H9 (cell line): ENCODE measurements around the gene RPRD1A. TPM values are rescaled to one million over a fixed set of nuclear protein-coding genes. Genes with fewer than 3 reads are reported as not detected.
A peak's percentile ranks its signal among the peaks of the same experiment; 100 is the strongest.

Source experiments
- DNase-seq: peaks from one replicate; pipeline ENCODE4 v3.0.0-alpha.2; 2017
- H2AFZ ChIP-seq: one replicate; pipeline ENCODE4 v1.6.1; 2013; ENCODE audit warnings: mild to moderate bottlenecking, low read length, control low read depth, moderate library complexity
- H2AK5ac ChIP-seq: 2 replicates; pipeline ENCODE4 v1.6.1; 2013; ENCODE audit warnings: low read length, control low read depth, mixed read lengths; ENCODE audit not compliant: insufficient read length
- H2BK120ac ChIP-seq: one replicate; pipeline ENCODE4 v1.6.1; 2013; ENCODE audit warnings: low read depth, mild to moderate bottlenecking, low read length, control low read depth, inconsistent platforms; ENCODE audit not compliant: poor library complexity, severe bottlenecking
- H2BK12ac ChIP-seq: 2 replicates; pipeline ENCODE4 v1.6.1; 2013; ENCODE audit warnings: low read length, control low read depth, mixed read lengths, low read depth; ENCODE audit not compliant: insufficient read length
- H2BK15ac ChIP-seq: 2 replicates; pipeline ENCODE4 v1.6.1; 2013; ENCODE audit warnings: low read depth, low read length, control low read depth
- H2BK20ac ChIP-seq: one replicate; pipeline ENCODE4 v1.6.1; 2013; ENCODE audit warnings: low read depth, mild to moderate bottlenecking, low read length, control low read depth, inconsistent platforms; ENCODE audit not compliant: poor library complexity, severe bottlenecking
- H2BK5ac ChIP-seq: 2 replicates; pipeline ENCODE4 v1.6.1; 2013; ENCODE audit warnings: low read length, control low read depth, mixed read lengths; ENCODE audit not compliant: insufficient read length
- H3K14ac ChIP-seq: 2 replicates; pipeline ENCODE4 v1.6.1; 2013; ENCODE audit warnings: low read length, control low read depth; ENCODE audit not compliant: insufficient read depth
- H3K18ac ChIP-seq: 2 replicates; pipeline ENCODE4 v1.6.1; 2013; ENCODE audit warnings: low read depth, mild to moderate bottlenecking, mixed read lengths, low read length, control low read depth; ENCODE audit not compliant: insufficient read length
- H3K23ac ChIP-seq: 2 replicates; pipeline ENCODE4 v1.6.1; 2013; ENCODE audit warnings: low read length, control low read depth, mixed read lengths, low read depth; ENCODE audit not compliant: insufficient read length
- H3K23me2 ChIP-seq: 2 replicates; pipeline ENCODE4 v1.6.1; 2013; ENCODE audit warnings: low read depth, mild to moderate bottlenecking, mixed read lengths, low read length, control low read depth; ENCODE audit not compliant: insufficient read length, poor library complexity, severe bottlenecking
- H3K27ac ChIP-seq: 2 replicates; pipeline ENCODE4 v1.5.1; 2013; ENCODE audit warnings: low read length, control low read depth, mixed read lengths, low read depth; ENCODE audit not compliant: insufficient read length
- H3K27me3 ChIP-seq: 2 replicates; pipeline ENCODE4 v1.6.1; 2013; ENCODE audit warnings: low read length, control low read depth, inconsistent platforms; ENCODE audit not compliant: insufficient read depth
- H3K4ac ChIP-seq: 2 replicates; pipeline ENCODE4 v1.6.1; 2013; ENCODE audit warnings: low read depth, mild to moderate bottlenecking, control low read depth, inconsistent platforms, low read length, moderate library complexity
- H3K4me1 ChIP-seq: 2 replicates; pipeline ENCODE4 v1.6.1; 2013; ENCODE audit warnings: low read length, control low read depth, inconsistent platforms; ENCODE audit not compliant: insufficient read depth
- H3K4me2 ChIP-seq: 2 replicates; pipeline ENCODE4 v1.6.1; 2013; ENCODE audit warnings: low read length, control low read depth, mixed read lengths; ENCODE audit not compliant: insufficient read length, insufficient read depth
- H3K56ac ChIP-seq: 2 replicates; pipeline ENCODE4 v1.6.1; 2013; ENCODE audit warnings: low read depth, mild to moderate bottlenecking, mixed read lengths, low read length, control low read depth; ENCODE audit not compliant: insufficient read length
- H3K79me1 ChIP-seq: 2 replicates; pipeline ENCODE4 v1.6.1; 2013; ENCODE audit warnings: low read depth, mild to moderate bottlenecking, moderate library complexity, low read length, control low read depth, inconsistent platforms; ENCODE audit not compliant: insufficient read depth, poor library complexity, severe bottlenecking
- H3K79me2 ChIP-seq: 2 replicates; pipeline ENCODE4 v1.6.1; 2013; ENCODE audit warnings: low read length, control low read depth, inconsistent platforms; ENCODE audit not compliant: insufficient read depth
- H3K9ac ChIP-seq: 2 replicates; pipeline ENCODE4 v1.6.1; 2013; ENCODE audit warnings: low read length, control low read depth, mixed read lengths; ENCODE audit not compliant: insufficient read length; ENCODE audit errors: extremely low read depth
- H3K9me3 ChIP-seq: one replicate; pipeline ENCODE4 v1.6.1; 2013; ENCODE audit warnings: low read depth, low read length, inconsistent platforms; ENCODE audit not compliant: control insufficient read depth
- H3T11ph ChIP-seq: one replicate; pipeline ENCODE4 v1.6.1; 2013; ENCODE audit warnings: mild to moderate bottlenecking, low read length, control low read depth, inconsistent platforms
- H4K20me1 ChIP-seq: one replicate; pipeline ENCODE4 v1.6.1; 2013; ENCODE audit not compliant: control insufficient read depth, insufficient read length, insufficient read depth
- H4K5ac ChIP-seq: 2 replicates; pipeline ENCODE4 v1.6.1; 2013; ENCODE audit warnings: low read depth, mild to moderate bottlenecking, mixed read lengths, low read length, control low read depth; ENCODE audit not compliant: insufficient read length
- H4K8ac ChIP-seq: replicated peaks from 2 replicates; pipeline ENCODE4 v1.6.1; 2013; ENCODE audit warnings: low read length, control low read depth, mixed read lengths, low read depth; ENCODE audit not compliant: insufficient read length
- H4K91ac ChIP-seq: 2 replicates; pipeline ENCODE4 v1.6.1; 2013; ENCODE audit warnings: low read depth, mild to moderate bottlenecking, moderate library complexity, mixed read lengths, low read length, control low read depth; ENCODE audit not compliant: insufficient read length
- H3K27ac Mint-ChIP-seq, 3 experiments: 2 replicates in 2 of 3; 3 replicates in 1 of 3; pipeline ENCODE4 v1.8.0; 2020 to 2021; ENCODE audit warnings: mixed read lengths in 3 of 3, mild to moderate bottlenecking in 1 of 3, moderate library complexity in 1 of 3
- H3K27me3 Mint-ChIP-seq: 2 replicates; pipeline ENCODE4 v1.8.0; 2021; ENCODE audit warnings: low read depth, mild to moderate bottlenecking, moderate library complexity, mixed read lengths
- H3K36me3 Mint-ChIP-seq, 3 experiments: 2 replicates in 2 of 3; 3 replicates in 1 of 3; pipeline ENCODE4 v1.8.0; 2020 to 2021; ENCODE audit warnings: low read depth in 3 of 3, mixed read lengths in 3 of 3; ENCODE audit not compliant: insufficient read depth in 1 of 3
- H3K4me1 Mint-ChIP-seq, 2 experiments: 2 replicates each; pipeline ENCODE4 v1.8.0; 2020; ENCODE audit warnings: mixed read lengths in 2 of 2
- H3K4me3 Mint-ChIP-seq, 2 experiments: 2 replicates in 1 of 2; 3 replicates in 1 of 2; pipeline ENCODE4 v1.8.0; 2020 to 2021; ENCODE audit warnings: mild to moderate bottlenecking in 2 of 2, mixed read lengths in 2 of 2, moderate library complexity in 1 of 2
- H3K9me3 Mint-ChIP-seq, 2 experiments: 2 replicates in 1 of 2; 3 replicates in 1 of 2; pipeline ENCODE4 v1.8.0; 2020; ENCODE audit warnings: mild to moderate bottlenecking in 2 of 2, mixed read lengths in 2 of 2, moderate library complexity in 1 of 2
- WGBS: extraction: QIAGEN DNeasy Blood & Tissue Kit; methylation state at CpG from one replicate; pipeline ENCODE4 v1.1.7; 2013; ENCODE audit warnings: missing lambda C conversion rate, low lambda C conversion rate, mixed read lengths; ENCODE audit not compliant: insufficient read length; ENCODE audit errors: extremely low coverage; 5-methylcytosine and 5-hydroxymethylcytosine counted together
- total RNA-seq: library from RNA; stranded (reverse); gene quantifications from 2 replicates; pipeline ENCODE4 v1.2.1, GENCODE V29; 2021
- TF ChIP-seq, protein P1 (sequence below): fragments of 200-600 bp; sonication (generic); conservative IDR thresholded peaks from 3 replicates; pipeline ENCODE4 v1.8.0; 2021; ENCODE audit warnings: antibody characterized with exemption, mild to moderate bottlenecking

Gene RPRD1A
- total RNA-seq, 1 experiment from 2014 or later: 107 TPM

DNA sequence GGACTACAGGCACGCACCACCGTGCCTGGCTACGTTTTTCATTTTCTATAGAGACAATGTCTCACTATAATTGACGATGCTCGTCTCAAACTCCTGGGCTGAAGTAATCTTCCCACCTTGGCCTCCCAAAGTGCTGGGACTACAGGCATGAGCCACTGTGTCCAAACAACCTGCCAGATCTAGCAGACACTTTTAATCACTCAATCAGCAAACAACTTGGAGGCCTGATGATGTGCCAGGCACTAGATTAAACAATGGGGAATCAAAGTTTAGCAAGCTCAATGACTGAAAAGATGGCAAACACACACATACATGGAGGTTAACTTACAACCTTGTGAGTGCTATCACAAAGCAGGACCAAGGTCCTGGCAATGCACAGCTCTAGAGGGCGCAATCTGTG lies 124.7 kb downstream of the RPRD1A start:
- Histone ChIP-seq H2BK120ac (no peak overlapping the region), H3K4me2 (no peak overlapping the region), H3T11ph (no peak overlapping the region), H2AK5ac (no peak overlapping the region), H3K4ac (no peak overlapping the region), H2BK20ac (no peak overlapping the region), H2BK15ac (no peak overlapping the region), H4K20me1 (no peaks in the 10 kb centered on the region), H4K8ac (no peak overlapping the region), H4K91ac (no peak overlapping the region), H3K79me1 (peaks cover 3% of the 10 kb centered on the region), H3K14ac (no peak overlapping the region), H3K23ac (no peak overlapping the region), H3K9me3 (no peaks in the 10 kb centered on the region), H3K56ac (no peak overlapping the region), H2AFZ (no peak overlapping the region), H3K18ac (no peak overlapping the region), H3K4me1 (peaks cover 3% of the 10 kb centered on the region; the same call in 1 of the 2 replicates), H3K23me2 (no peaks in the 10 kb centered on the region), H4K5ac (no peak overlapping the region), H3K79me2 (peaks cover 4% of the 10 kb centered on the region; the same call in 1 of the 2 replicates), H3K27me3 (no peaks in the 10 kb centered on the region), H3K9ac (no peak overlapping the region), H3K27ac (no peak overlapping the region), H2BK12ac (no peak overlapping the region), H2BK5ac (no peak overlapping the region)
- no peaks in the 10 kb centered on the region for H3K27me3 Mint-ChIP-seq
- H3K36me3 Mint-ChIP-seq: peaks cover 9 to 50% (median 43%) of the 10 kb centered on the region in 3 experiments
- peak overlapping the region in 1 of 3 experiments; percentile 9; a peak in 1 of 7 replicates for H3K27ac Mint-ChIP-seq
- H3K9me3 Mint-ChIP-seq: no peaks in the 10 kb centered on the region
- no peak overlapping the region for H3K4me3 Mint-ChIP-seq
- WGBS: no CpG with 5 or more reads among the region's 6 CpGs
- DNase-seq: no peak
- TF ChIP-seq, protein P1, sequence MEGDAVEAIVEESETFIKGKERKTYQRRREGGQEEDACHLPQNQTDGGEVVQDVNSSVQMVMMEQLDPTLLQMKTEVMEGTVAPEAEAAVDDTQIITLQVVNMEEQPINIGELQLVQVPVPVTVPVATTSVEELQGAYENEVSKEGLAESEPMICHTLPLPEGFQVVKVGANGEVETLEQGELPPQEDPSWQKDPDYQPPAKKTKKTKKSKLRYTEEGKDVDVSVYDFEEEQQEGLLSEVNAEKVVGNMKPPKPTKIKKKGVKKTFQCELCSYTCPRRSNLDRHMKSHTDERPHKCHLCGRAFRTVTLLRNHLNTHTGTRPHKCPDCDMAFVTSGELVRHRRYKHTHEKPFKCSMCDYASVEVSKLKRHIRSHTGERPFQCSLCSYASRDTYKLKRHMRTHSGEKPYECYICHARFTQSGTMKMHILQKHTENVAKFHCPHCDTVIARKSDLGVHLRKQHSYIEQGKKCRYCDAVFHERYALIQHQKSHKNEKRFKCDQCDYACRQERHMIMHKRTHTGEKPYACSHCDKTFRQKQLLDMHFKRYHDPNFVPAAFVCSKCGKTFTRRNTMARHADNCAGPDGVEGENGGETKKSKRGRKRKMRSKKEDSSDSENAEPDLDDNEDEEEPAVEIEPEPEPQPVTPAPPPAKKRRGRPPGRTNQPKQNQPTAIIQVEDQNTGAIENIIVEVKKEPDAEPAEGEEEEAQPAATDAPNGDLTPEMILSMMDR: no peak
- H3K4me1 Mint-ChIP-seq: peaks cover 27% of the 10 kb centered on the region in 2 experiments
